Fibroblast of lung (primary cell): ENCODE data around the gene TMEM135. TPM values are rescaled to one million over a fixed set of nuclear protein-coding genes. Genes with fewer than 3 reads are reported as not detected.
A peak's percentile ranks its signal among the peaks of the same experiment; 100 is the strongest.

Experiments used
- DNase-seq, 2 donors: peaks; one replicate each; pipeline versions ENCODE4 v3.0.0 to v3.0.0-alpha.2; 2010; ENCODE audit warnings: low read depth in 2 of 2
- H2AFZ ChIP-seq: 2 replicates; pipeline ENCODE4 v1.5.1; 2012; ENCODE audit warnings: low read length, control low read depth, inconsistent platforms
- H3K27ac ChIP-seq: 2 replicates; pipeline ENCODE4 v1.5.1; 2011; ENCODE audit warnings: low read length, control low read depth; ENCODE audit not compliant: insufficient read depth
- H3K27me3 ChIP-seq: 2 replicates; pipeline ENCODE4 v1.5.1; 2011; ENCODE audit warnings: mild to moderate bottlenecking, low read length; ENCODE audit not compliant: control insufficient read depth, insufficient read depth
- H3K36me3 ChIP-seq: 2 replicates; pipeline ENCODE4 v1.5.1; 2011; ENCODE audit warnings: low read length; ENCODE audit not compliant: control insufficient read depth, insufficient read depth
- H3K4me1 ChIP-seq: 2 replicates; pipeline ENCODE4 v1.5.1; 2011; ENCODE audit warnings: low read length; ENCODE audit not compliant: control insufficient read depth, insufficient read depth; ENCODE audit errors: extremely low read depth
- H3K4me2 ChIP-seq: 2 replicates; pipeline ENCODE4 v1.5.1; 2011; ENCODE audit warnings: low read length, control low read depth; ENCODE audit not compliant: insufficient read depth; ENCODE audit errors: extremely low read depth
- H3K4me3 ChIP-seq, 4 experiments: fragments of 200-600 bp in 1 of 4; sonication (generic) in 1 of 4; replicated peaks in 1 of 4; 2 replicates each; pipeline ENCODE4 v1.5.1; 2011 to 2016; ENCODE audit warnings: low read length in 4 of 4, low read depth in 3 of 4, mild to moderate bottlenecking in 3 of 4, control low read depth in 2 of 4, inconsistent platforms in 1 of 4, mixed read lengths in 1 of 4; ENCODE audit not compliant: insufficient read depth in 1 of 4; ENCODE audit errors: control extremely low read depth in 1 of 4
- H3K79me2 ChIP-seq: 2 replicates; pipeline ENCODE4 v1.5.1; 2012; ENCODE audit warnings: mild to moderate bottlenecking, low read length, inconsistent platforms; ENCODE audit not compliant: control insufficient read depth, insufficient read depth
- H3K9ac ChIP-seq: 2 replicates; pipeline ENCODE4 v1.5.1; 2011; ENCODE audit warnings: mild to moderate bottlenecking, low read length, control low read depth; ENCODE audit not compliant: insufficient read depth
- H3K9me3 ChIP-seq: 2 replicates; pipeline ENCODE4 v1.5.1; 2012; ENCODE audit warnings: low read depth, low read length; ENCODE audit not compliant: control insufficient read depth, insufficient read depth
- H4K20me1 ChIP-seq: 2 replicates; pipeline ENCODE4 v1.5.1; 2011; ENCODE audit warnings: low read length; ENCODE audit not compliant: control insufficient read depth, insufficient read depth; ENCODE audit errors: extremely low read depth
- EZH2 ChIP-seq: IDR thresholded peaks from 2 replicates; pipeline ENCODE4 v1.5.1; 2012; ENCODE audit warnings: low read length, control low read depth, mild to moderate bottlenecking; ENCODE audit errors: missing control alignments
- polyA plus RNA-seq, 2 donors: library from polyadenylated mRNA; depleted of rRNA in 1 of 2; stranded (reverse) in 1 of 2; unstranded in 1 of 2; fragments of >200 nt; gene quantifications; 2 replicates each; pipeline ENCODE4 v1.2.1, GENCODE V29; 2011 to 2012; ENCODE audit warnings: missing spikeins in 1 of 2
- total RNA-seq: library from RNA; depleted of rRNA; stranded (reverse); fragments of >200 nt; gene quantifications from 2 replicates; pipeline ENCODE4 v1.2.1, GENCODE V29; 2014
- TF ChIP-seq, protein P1 (sequence below), 2 donors: IDR thresholded peaks in 1 of 2; conservative IDR thresholded peaks in 1 of 2; 1 replicate in 1 of 2; 2 replicates in 1 of 2; pipeline ENCODE4 v1.5.1; 2011 to 2012; ENCODE audit warnings: low read length in 2 of 2, control low read depth in 1 of 2, inconsistent platforms in 1 of 2, low read depth in 1 of 2, mild to moderate bottlenecking in 1 of 2

TMEM135 gene
- total and polyA plus RNA-seq, 2 donors (not counting 1 experiment from before 2014, with no cell fraction given): 17.3 to 20.6 TPM

DNA sequence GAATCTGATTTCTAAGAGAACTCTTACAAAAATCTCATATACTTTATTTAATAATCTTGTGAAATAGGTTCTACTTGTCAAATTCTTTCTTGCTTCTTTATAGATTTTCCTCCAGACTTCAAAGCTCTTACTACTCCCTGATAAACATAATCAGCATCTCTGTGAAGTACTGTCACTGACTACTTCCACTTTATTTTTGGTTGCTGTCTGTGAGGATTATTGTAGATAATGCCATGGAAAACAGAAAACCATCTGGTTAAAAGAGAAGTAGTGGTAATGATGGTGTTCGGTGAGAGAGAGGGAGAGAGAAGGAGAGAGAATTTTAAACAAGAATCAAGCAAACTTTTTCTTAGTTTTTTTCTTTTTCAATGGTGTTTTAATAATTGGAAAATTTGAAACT is 152.3 kb downstream of the TMEM135 start:
- H3K9me3 ChIP-seq: no peaks in the 10 kb centered on the region
- no peak overlapping the region for H3K4me3 ChIP-seq
- no peaks in the 10 kb centered on the region for H3K27me3 ChIP-seq
- H3K4me2 ChIP-seq: no peak overlapping the region
- H4K20me1 ChIP-seq: no peaks in the 10 kb centered on the region
- H2AFZ ChIP-seq: no peak overlapping the region
- no peak overlapping the region for H3K27ac ChIP-seq
- no peak overlapping the region for H3K9ac ChIP-seq
- TF ChIP-seq, protein P1, sequence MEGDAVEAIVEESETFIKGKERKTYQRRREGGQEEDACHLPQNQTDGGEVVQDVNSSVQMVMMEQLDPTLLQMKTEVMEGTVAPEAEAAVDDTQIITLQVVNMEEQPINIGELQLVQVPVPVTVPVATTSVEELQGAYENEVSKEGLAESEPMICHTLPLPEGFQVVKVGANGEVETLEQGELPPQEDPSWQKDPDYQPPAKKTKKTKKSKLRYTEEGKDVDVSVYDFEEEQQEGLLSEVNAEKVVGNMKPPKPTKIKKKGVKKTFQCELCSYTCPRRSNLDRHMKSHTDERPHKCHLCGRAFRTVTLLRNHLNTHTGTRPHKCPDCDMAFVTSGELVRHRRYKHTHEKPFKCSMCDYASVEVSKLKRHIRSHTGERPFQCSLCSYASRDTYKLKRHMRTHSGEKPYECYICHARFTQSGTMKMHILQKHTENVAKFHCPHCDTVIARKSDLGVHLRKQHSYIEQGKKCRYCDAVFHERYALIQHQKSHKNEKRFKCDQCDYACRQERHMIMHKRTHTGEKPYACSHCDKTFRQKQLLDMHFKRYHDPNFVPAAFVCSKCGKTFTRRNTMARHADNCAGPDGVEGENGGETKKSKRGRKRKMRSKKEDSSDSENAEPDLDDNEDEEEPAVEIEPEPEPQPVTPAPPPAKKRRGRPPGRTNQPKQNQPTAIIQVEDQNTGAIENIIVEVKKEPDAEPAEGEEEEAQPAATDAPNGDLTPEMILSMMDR (conservative IDR thresholded peaks at IDR 0.05 in 1 of 2, IDR thresholded peaks at IDR 0.05 in 1 of 2; ENCODE audit: low read depth in 1 of 2, low read length in 2 of 2): no peak
- no peak for TF ChIP-seq EZH2
- H3K36me3 ChIP-seq: no peaks in the 10 kb centered on the region
- no peaks in the 10 kb centered on the region for H3K4me1 ChIP-seq
- no peaks in the 10 kb centered on the region for H3K79me2 ChIP-seq
- no peak for DNase-seq

DNA sequence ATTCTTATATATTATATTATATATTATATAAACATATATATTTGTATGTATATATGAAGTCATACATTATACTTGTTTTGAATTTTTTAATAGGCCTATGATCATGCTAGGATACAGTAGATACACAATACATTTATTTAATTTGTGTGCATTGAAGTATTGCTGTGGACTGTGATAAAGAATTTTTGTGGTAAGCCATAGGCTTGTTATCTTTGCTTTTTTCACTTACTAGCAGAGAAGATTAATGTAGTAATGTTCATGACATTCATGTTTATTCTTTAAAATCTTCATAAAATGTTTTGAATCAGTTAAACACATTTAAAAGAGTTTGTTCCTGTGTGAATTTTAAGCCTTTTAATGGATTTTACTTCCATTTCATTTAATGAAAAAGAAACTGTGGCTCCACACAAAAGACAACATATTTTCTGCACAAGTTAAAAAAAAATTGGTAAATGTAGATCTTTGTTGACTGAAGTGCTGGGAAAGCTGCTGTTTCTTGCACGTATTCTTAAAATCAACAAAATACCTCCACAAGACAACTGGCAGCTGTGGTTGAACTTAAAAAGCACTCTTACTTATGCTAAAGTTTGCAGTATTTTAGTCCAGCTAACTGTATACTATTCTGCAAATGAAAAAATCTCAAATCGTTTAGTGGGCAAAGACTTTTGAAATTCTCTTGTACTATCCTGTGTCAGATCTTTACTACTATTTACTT is 156.2 kb downstream of the TMEM135 start:
- Histone ChIP-seq H3K4me3 (no peak overlapping the region), H3K9me3 (no peaks in the 10 kb centered on the region), H3K4me1 (no peaks in the 10 kb centered on the region), H3K4me2 (no peak overlapping the region), H3K27ac (no peak overlapping the region), H3K36me3 (no peaks in the 10 kb centered on the region), H2AFZ (no peak overlapping the region), H3K79me2 (no peaks in the 10 kb centered on the region), H4K20me1 (no peaks in the 10 kb centered on the region), H3K27me3 (no peaks in the 10 kb centered on the region), H3K9ac (no peak overlapping the region)
- DNase-seq: peak in 1 of 2 donors; percentile 19
- TF ChIP-seq, protein P1 (conservative IDR thresholded peaks at IDR 0.05 in 1 of 2, IDR thresholded peaks at IDR 0.05 in 1 of 2; ENCODE audit: low read depth in 1 of 2, low read length in 2 of 2): no peak
- TF ChIP-seq EZH2: no peak

DNA sequence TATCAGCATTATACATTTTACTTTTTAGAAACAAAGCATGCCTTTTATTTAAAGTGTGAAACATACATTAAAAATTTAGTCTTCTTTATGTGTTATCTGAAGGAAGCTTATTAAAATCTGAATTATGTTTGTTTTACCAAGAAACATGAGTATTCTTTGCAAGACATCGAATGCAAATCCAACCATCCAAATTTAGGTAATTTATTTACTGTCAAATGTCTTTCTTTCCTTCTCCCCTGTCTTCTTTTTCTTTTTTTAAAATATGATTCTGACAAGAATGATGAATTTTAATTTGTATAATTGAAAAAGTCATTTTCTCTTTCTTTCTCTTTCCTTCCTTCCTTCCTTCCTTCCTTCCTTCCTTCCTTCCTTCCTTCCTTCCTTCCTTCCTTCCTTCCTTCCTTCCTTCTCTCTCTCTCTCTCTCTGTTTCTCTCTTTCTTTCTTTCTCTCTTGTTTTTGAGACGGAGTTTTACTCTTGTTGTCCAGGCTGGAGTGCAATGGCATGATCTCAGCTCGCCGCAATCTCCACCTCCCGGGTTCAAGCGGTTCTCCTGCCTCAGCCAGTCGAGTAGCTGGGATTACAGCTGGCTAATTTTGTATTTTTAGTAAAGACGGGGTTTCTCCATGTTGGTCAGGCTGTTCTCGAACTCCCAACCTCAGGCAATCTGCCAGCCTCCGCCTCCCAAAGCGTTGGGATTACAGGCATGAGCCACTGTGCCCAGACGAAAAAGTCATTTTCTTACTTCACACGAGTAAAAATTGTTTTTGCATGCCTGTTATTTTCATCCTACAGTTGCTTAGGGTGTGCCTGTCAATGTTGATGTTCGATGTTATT is 157.5 kb downstream of the TMEM135 start:
- H3K4me3 ChIP-seq: no peak overlapping the region
- H4K20me1 ChIP-seq: no peaks in the 10 kb centered on the region
- H3K27ac ChIP-seq: no peak overlapping the region

More for the DNA sequence above, 157.5 kb downstream of the TMEM135 start:
- no peak overlapping the region for H3K9ac ChIP-seq
- H3K4me1 ChIP-seq: no peaks in the 10 kb centered on the region
- no peaks in the 10 kb centered on the region for H3K9me3 ChIP-seq
- no peak for DNase-seq
- TF ChIP-seq, protein P1 (conservative IDR thresholded peaks at IDR 0.05 in 1 of 2, IDR thresholded peaks at IDR 0.05 in 1 of 2; ENCODE audit: low read depth in 1 of 2, low read length in 2 of 2): no peak
- no peak for TF ChIP-seq EZH2
- no peak overlapping the region for H3K4me2 ChIP-seq
- H3K79me2 ChIP-seq: no peaks in the 10 kb centered on the region
- no peaks in the 10 kb centered on the region for H3K36me3 ChIP-seq
- no peaks in the 10 kb centered on the region for H3K27me3 ChIP-seq
- H2AFZ ChIP-seq: no peak overlapping the region
